ENCODE results near the gene ADCY10. TPM values are rescaled to one million over a fixed set of nuclear protein-coding genes. Genes with fewer than 3 reads are reported as not detected.
"Not testable (repeated sequence)": the region's sequence is repeated elsewhere in the genome, so short reads cannot be mapped to it uniquely, and the experiment has no call there.

The ADCY10 gene
- total RNA-seq: not detected

- POLR2A ChIA-PET: no interaction called here
- CTCF ChIA-PET: no interaction called here
Observed at GRCh38 chr1:167913895-167914496, at the start of gene ADCY10. Gene ADCY10 (minus strand): TSS chr1:167914134. CDS start chr1:167905140, 8,994 bp downstream.

- CTCF ChIA-PET: no interaction called here
Observed at GRCh38 chr1:167957710-167958109, 43.8 kb upstream of the ADCY10 start.

GRCh38 chr1:167955915-167956314 is 42.0 kb upstream of the ADCY10 start:
- ChIA-PET CTCF (no interaction called here), POLR2A (no interaction called here)

More at GRCh38 chr1:167957710-167958109, 43.8 kb upstream of the ADCY10 start:
- POLR2A ChIA-PET: no interaction called here

DNA sequence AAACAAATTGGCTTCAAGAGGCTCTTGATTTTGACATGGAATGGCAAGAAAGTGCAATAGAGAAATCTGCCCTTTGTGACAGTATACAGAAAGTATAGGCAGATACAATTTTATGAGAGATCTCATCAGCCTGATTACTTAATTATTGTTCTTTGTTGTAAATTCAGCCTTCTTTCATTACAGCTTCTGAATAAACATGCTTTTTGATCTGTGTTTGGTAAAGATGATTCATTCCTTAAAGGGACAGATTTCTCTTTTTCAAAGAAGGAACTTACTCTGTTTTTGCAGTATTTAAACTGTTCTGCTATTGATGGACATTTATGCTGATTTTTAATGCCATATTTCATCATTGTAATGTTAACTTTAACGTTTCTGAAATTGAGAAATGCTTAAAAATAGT is 36.6 kb upstream of the ADCY10 start:
- POLR2A ChIA-PET: no interaction called here
- CTCF ChIA-PET: no interaction called here

- CTCF ChIA-PET: no interaction called here
Observed at GRCh38 chr1:167949785-167950184, 35.9 kb upstream of the ADCY10 start.

GRCh38 chr1:167947733-167948132 is 33.8 kb upstream of the ADCY10 start:
- ChIA-PET CTCF (no interaction called here), POLR2A (no interaction called here)

More at GRCh38 chr1:167949785-167950184, 35.9 kb upstream of the ADCY10 start:
- POLR2A ChIA-PET: no interaction called here

GRCh38 chr1:167943541-167943940 is 29.6 kb upstream of the ADCY10 start:
- ChIA-PET POLR2A (no interaction called here), CTCF (no interaction called here)

DNA sequence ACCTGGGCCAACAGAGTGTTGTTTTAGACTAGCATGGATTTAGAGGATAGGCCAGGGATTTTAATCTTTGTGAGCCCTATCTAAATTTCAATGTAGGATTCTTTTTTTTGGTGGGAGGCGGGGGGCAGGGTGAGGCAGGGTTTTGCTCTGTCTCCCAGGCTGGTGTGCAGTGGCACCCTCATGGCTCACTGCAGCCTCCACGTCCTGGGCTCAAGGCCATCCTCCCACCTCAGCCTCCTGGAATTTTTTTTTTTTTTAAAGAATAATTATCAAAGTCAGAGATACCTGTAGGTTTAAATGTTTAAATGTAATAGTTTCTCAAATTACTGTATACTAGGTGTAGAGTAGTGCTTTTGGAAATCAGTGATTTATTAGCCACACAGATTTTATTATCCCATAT is 26.3 kb upstream of the ADCY10 start:
- POLR2A ChIA-PET: no interaction called here
- CTCF ChIA-PET: no interaction called here

DNA sequence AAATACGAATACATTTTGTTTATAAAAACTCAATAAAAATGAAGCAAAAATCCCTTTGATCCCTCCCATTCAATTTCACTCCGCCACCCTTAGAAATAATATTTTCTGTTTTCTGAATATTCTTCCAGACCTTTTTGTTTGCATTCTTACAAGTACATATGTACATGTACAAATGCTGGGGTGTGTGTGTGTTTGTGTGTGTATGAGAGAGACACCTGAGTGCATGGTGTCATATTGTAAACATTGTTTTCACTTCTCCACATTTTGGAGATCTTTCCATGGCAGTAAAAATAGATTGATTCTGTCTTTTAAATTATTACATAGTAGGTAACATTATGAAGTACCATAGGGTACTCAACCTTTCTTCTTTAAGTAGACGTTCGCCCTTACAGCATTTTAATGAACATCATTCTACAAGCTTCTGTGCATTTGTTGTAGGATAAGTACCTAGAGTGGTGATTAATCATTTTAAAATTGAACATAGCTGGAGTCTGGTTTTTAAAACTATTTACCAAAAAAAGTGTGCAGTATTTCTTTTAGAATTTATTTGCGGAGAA is 24.2 kb upstream of the ADCY10 start:
- ChIA-PET POLR2A (interaction anchor here (0.5 kb wide), 1 partner anchor 10 kb away, joined by 3 read pairs; no protein-coding TSS in a partner anchor), CTCF (no interaction called here)

GRCh38 chr1:167937709-167938010 is 23.7 kb upstream of the ADCY10 start:
- ChIA-PET POLR2A (no interaction called here), CTCF (interaction anchor here (0.5 to 1.2 kb wide), 2 partner anchors 144 to 483 kb away, joined by 3 read pairs; no protein-coding TSS in a partner anchor)

GRCh38 chr1:167936930-167937708 is 23.2 kb upstream of the ADCY10 start, which contains the start of gene MPC2:
Gene MPC2 (minus strand): TSS chr1:167937072. CDS start chr1:167935841, 1,231 bp downstream.
- ChIA-PET POLR2A (interaction anchor here (1.4 to 1.7 kb wide), 2 partner anchors 145 to 223 kb away, joined by 5 read pairs; no protein-coding TSS in a partner anchor), CTCF (interaction anchor here (0.5 to 1.2 kb wide), 3 partner anchors 145 to 482 kb away, joined by 3 read pairs; partner anchors contain the start of gene SFT2D2)

- POLR2A ChIA-PET: interaction anchor here (0.6 to 2.0 kb wide), 6 partner anchors 146 to 716 kb away, joined by 3 to 11 read pairs (median 4); partner anchors contain the start of gene POU2F1
- CTCF ChIA-PET: interaction anchor here (0.7 to 1.2 kb wide), 4 partner anchors 145 to 290 kb away, joined by 3 read pairs; partner anchors contain the start of gene SFT2D2
Observed at GRCh38 chr1:167936068-167936929, 22.4 kb upstream of the ADCY10 start, which contains the start of gene DCAF6. Gene DCAF6 (plus strand): TSS chr1:167936683. CDS start chr1:167936912, 229 bp downstream.

GRCh38 chr1:167935216-167936067 is 21.5 kb upstream of the ADCY10 start:
- CTCF ChIA-PET: interaction anchor here (1.1 to 1.5 kb wide), 3 partner anchors 150 to 221 kb away, joined by 3 read pairs; partner anchors contain the start of gene MPZL1
- POLR2A ChIA-PET: interaction anchor here (0.6 to 2.0 kb wide), 7 partner anchors 10 to 715 kb away, joined by 3 to 14 read pairs (median 5); partner anchors contain the start of gene POU2F1

DNA sequence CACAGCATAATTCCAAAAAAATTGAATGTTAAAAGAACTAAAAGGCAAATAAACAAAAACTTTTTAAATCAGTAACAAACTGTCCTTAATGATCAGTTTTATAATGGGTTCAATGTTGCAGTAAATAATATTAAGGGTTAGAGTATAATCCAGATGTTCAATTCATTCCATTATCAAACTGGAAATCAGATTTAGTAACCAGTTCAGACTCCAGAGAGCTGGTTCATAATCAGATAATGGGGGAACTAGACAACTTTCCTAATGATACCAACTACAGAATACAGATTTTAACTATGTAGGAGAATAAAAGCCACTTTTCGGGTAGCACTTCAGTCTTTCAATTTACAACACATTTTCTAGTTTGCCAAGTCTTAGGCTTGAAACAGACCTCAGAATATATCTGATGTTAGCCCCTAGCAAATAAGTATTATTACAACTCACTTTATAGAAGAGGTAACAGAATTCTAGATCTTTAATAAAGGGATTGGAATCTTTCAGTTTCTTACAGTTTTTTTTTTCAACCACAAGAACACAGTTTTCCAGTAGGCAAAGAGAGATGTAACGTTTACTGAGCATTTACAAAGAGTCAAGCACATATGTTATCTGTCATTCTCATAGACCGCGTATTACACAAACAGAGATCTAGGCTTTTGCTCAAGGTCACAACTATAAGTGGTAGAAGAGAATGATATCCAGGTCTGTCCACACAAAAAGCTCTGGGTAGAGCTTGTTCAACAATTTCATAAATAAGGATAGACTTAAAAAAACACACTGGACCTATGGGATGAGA is 20.7 kb upstream of the ADCY10 start:
- CTCF ChIA-PET: interaction anchor here (0.9 to 1.5 kb wide), 2 partner anchors 213 to 220 kb away, joined by 3 read pairs; partner anchors contain the start of gene MPZL1
- POLR2A ChIA-PET: interaction anchor here (1.3 to 2.0 kb wide), 2 partner anchors 218 to 714 kb away, joined by 4 to 11 read pairs; partner anchors contain the start of gene POU2F1

GRCh38 chr1:167933788-167934187 is 19.9 kb upstream of the ADCY10 start:
- ChIA-PET POLR2A (no interaction called here), CTCF (no interaction called here)

DNA sequence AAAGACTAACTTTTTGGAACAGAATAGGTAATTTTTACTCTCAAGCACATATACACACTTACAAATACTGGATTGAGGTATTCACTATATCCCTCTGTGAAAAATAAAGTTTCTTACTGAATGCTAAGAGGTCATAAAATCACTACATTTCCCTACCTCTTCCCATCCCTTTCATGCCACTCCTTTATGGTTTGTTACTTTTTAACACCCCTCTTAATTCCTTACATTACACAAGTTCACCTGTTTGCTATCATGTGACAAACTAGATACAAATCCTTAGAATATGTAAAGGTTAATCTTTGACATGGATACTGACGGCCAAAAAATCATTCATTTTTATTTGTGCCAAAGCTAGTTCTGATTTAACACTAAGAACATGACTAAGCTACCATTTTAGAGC is 15.8 kb upstream of the ADCY10 start:
- CTCF ChIA-PET: no interaction called here
- POLR2A ChIA-PET: no interaction called here

DNA sequence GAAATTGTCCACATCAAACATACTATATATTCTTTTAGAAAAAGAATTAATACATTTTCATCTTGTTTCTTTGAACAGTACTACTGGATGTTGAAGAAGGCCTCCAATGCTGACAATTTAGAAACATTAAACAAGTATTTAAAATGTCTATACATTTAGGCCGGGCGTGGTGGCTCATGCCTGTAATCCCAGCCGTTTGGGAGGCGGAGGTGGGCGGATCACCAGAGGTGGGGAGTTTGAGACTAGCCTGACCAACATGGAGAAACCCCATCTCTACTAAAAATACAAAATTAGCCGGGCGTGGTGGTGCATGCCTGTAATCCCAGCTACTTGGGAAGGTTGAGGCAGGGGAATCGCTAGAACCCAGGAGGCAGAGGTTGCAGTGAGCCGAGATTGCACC is 15.0 kb upstream of the ADCY10 start:
- POLR2A ChIA-PET: interaction anchor here (0.7 kb wide), 1 partner anchor 10 kb away, joined by 3 read pairs; no protein-coding TSS in a partner anchor
- CTCF ChIA-PET: not testable (repeated sequence)
